ENCODE measurements around the gene PABPC1L.

The PABPC1L gene

GRCh38 chr20:44897133-44897532, 12.7 kb upstream of the PABPC1L start:
- H3K27ac ChIP-seq (ENCODE audit: insufficient read depth, low read length, poor library complexity, severe bottlenecking) = no peak overlapping the region
- no peak overlapping the region for H3K4me3 ChIP-seq (ENCODE audit: insufficient read depth, low read depth, low read length, poor library complexity, severe bottlenecking)
- peaks cover 34% of the 10 kb centered on the region for H3K4me1 ChIP-seq (ENCODE audit: control insufficient read depth, insufficient read depth, low read length, poor library complexity, severe bottlenecking)
- H3K36me3 ChIP-seq (ENCODE audit: control insufficient read depth, insufficient read depth, low read length) = peaks cover 13% of the 10 kb centered on the region
- no peaks in the 10 kb centered on the region for H3K9me3 ChIP-seq (ENCODE audit: control insufficient read depth, low read length)
- DNase-seq = no peak
- no peaks in the 10 kb centered on the region for H3K27me3 ChIP-seq (replicated peaks; ENCODE audit: control insufficient read depth, insufficient read depth, low read length, poor library complexity, severe bottlenecking)

GRCh38 chr20:44900231-44900854, 9.5 kb upstream of the PABPC1L start:
- Histone ChIP-seq H3K4me1 (ENCODE audit: control insufficient read depth, insufficient read depth, low read length, poor library complexity, severe bottlenecking) (peaks cover 24% of the 10 kb centered on the region), H3K9me3 (ENCODE audit: control insufficient read depth, low read length) (no peaks in the 10 kb centered on the region), H3K27me3 (replicated peaks; ENCODE audit: control insufficient read depth, insufficient read depth, low read length, poor library complexity, severe bottlenecking) (no peaks in the 10 kb centered on the region), H3K4me3 (ENCODE audit: insufficient read depth, low read depth, low read length, poor library complexity, severe bottlenecking) (no peak overlapping the region), H3K27ac (ENCODE audit: insufficient read depth, low read length, poor library complexity, severe bottlenecking) (no peak overlapping the region), H3K36me3 (ENCODE audit: control insufficient read depth, insufficient read depth, low read length) (peaks cover 44% of the 10 kb centered on the region)
- no peak for DNase-seq

GRCh38 chr20:44901974-44902373, 7.9 kb upstream of the PABPC1L start:
- Histone ChIP-seq H3K36me3 (ENCODE audit: control insufficient read depth, insufficient read depth, low read length) (peaks cover 60% of the 10 kb centered on the region), H3K27ac (ENCODE audit: insufficient read depth, low read length, poor library complexity, severe bottlenecking) (no peak overlapping the region), H3K4me3 (ENCODE audit: insufficient read depth, low read depth, low read length, poor library complexity, severe bottlenecking) (no peak overlapping the region), H3K4me1 (ENCODE audit: control insufficient read depth, insufficient read depth, low read length, poor library complexity, severe bottlenecking) (peaks cover 9% of the 10 kb centered on the region), H3K9me3 (ENCODE audit: control insufficient read depth, low read length) (no peaks in the 10 kb centered on the region), H3K27me3 (replicated peaks; ENCODE audit: control insufficient read depth, insufficient read depth, low read length, poor library complexity, severe bottlenecking) (no peaks in the 10 kb centered on the region)
- no peak for DNase-seq

- peaks cover 66% of the 10 kb centered on the region for H3K36me3 ChIP-seq (ENCODE audit: control insufficient read depth, insufficient read depth, low read length)
- no peaks in the 10 kb centered on the region for H3K9me3 ChIP-seq (ENCODE audit: control insufficient read depth, low read length)
- H3K27me3 ChIP-seq (replicated peaks; ENCODE audit: control insufficient read depth, insufficient read depth, low read length, poor library complexity, severe bottlenecking) = no peaks in the 10 kb centered on the region
- H3K27ac ChIP-seq (ENCODE audit: insufficient read depth, low read length, poor library complexity, severe bottlenecking) = no peak overlapping the region
- H3K4me1 ChIP-seq (ENCODE audit: control insufficient read depth, insufficient read depth, low read length, poor library complexity, severe bottlenecking) = peaks cover 3% of the 10 kb centered on the region
- DNase-seq = no peak
- no peak overlapping the region for H3K4me3 ChIP-seq (ENCODE audit: insufficient read depth, low read depth, low read length, poor library complexity, severe bottlenecking)
Observed at GRCh38 chr20:44904377-44904776, 5.5 kb upstream of the PABPC1L start.

GRCh38 chr20:44908987-44909871, 631 bp upstream of the PABPC1L start:
- Histone ChIP-seq H3K27ac (ENCODE audit: insufficient read depth, low read length, poor library complexity, severe bottlenecking) (no peak overlapping the region), H3K27me3 (replicated peaks; ENCODE audit: control insufficient read depth, insufficient read depth, low read length, poor library complexity, severe bottlenecking) (no peaks in the 10 kb centered on the region), H3K9me3 (ENCODE audit: control insufficient read depth, low read length) (no peaks in the 10 kb centered on the region), H3K36me3 (ENCODE audit: control insufficient read depth, insufficient read depth, low read length) (peaks cover 33% of the 10 kb centered on the region), H3K4me1 (ENCODE audit: control insufficient read depth, insufficient read depth, low read length, poor library complexity, severe bottlenecking) (peaks cover 10% of the 10 kb centered on the region), H3K4me3 (ENCODE audit: insufficient read depth, low read depth, low read length, poor library complexity, severe bottlenecking) (peak overlapping the region; percentile 65)
- DNase-seq = no peak

GRCh38 chr20:44910690-44911262, 916 bp downstream of the PABPC1L start:
- H3K4me3 ChIP-seq (ENCODE audit: insufficient read depth, low read depth, low read length, poor library complexity, severe bottlenecking) = peak overlapping the region; percentile 65
- H3K36me3 ChIP-seq (ENCODE audit: control insufficient read depth, insufficient read depth, low read length) = peaks cover 17% of the 10 kb centered on the region
- H3K27ac ChIP-seq (ENCODE audit: insufficient read depth, low read length, poor library complexity, severe bottlenecking) = no peak overlapping the region

GRCh38 chr20:44911264-44911921, 1.5 kb downstream of the PABPC1L start:
- no peaks in the 10 kb centered on the region for H3K27me3 ChIP-seq (replicated peaks; ENCODE audit: control insufficient read depth, insufficient read depth, low read length, poor library complexity, severe bottlenecking)
- H3K27ac ChIP-seq (ENCODE audit: insufficient read depth, low read length, poor library complexity, severe bottlenecking) = no peak overlapping the region
- H3K36me3 ChIP-seq (ENCODE audit: control insufficient read depth, insufficient read depth, low read length) = peaks cover 12% of the 10 kb centered on the region
- DNase-seq = peak in 2 of 3 donors; percentile 7 to 18
- H3K4me1 ChIP-seq (ENCODE audit: control insufficient read depth, insufficient read depth, low read length, poor library complexity, severe bottlenecking) = peaks cover 10% of the 10 kb centered on the region
- no peaks in the 10 kb centered on the region for H3K9me3 ChIP-seq (ENCODE audit: control insufficient read depth, low read length)
- H3K4me3 ChIP-seq (ENCODE audit: insufficient read depth, low read depth, low read length, poor library complexity, severe bottlenecking) = no peak overlapping the region

More at GRCh38 chr20:44910690-44911262, 916 bp downstream of the PABPC1L start:
- Histone ChIP-seq H3K9me3 (ENCODE audit: control insufficient read depth, low read length) (no peaks in the 10 kb centered on the region), H3K4me1 (ENCODE audit: control insufficient read depth, insufficient read depth, low read length, poor library complexity, severe bottlenecking) (peaks cover 10% of the 10 kb centered on the region), H3K27me3 (replicated peaks; ENCODE audit: control insufficient read depth, insufficient read depth, low read length, poor library complexity, severe bottlenecking) (no peaks in the 10 kb centered on the region)
- DNase-seq = no peak

GRCh38 chr20:44912189-44912588, 2.3 kb downstream of the PABPC1L start:
- no peaks in the 10 kb centered on the region for H3K27me3 ChIP-seq (replicated peaks; ENCODE audit: control insufficient read depth, insufficient read depth, low read length, poor library complexity, severe bottlenecking)
- H3K4me3 ChIP-seq (ENCODE audit: insufficient read depth, low read depth, low read length, poor library complexity, severe bottlenecking) = no peak overlapping the region
- no peak for DNase-seq
- peaks cover 10% of the 10 kb centered on the region for H3K4me1 ChIP-seq (ENCODE audit: control insufficient read depth, insufficient read depth, low read length, poor library complexity, severe bottlenecking)
- H3K27ac ChIP-seq (ENCODE audit: insufficient read depth, low read length, poor library complexity, severe bottlenecking) = no peak overlapping the region
- H3K9me3 ChIP-seq (ENCODE audit: control insufficient read depth, low read length) = no peaks in the 10 kb centered on the region
- H3K36me3 ChIP-seq (ENCODE audit: control insufficient read depth, insufficient read depth, low read length) = peaks cover 4% of the 10 kb centered on the region

- Histone ChIP-seq H3K4me1 (ENCODE audit: control insufficient read depth, insufficient read depth, low read length, poor library complexity, severe bottlenecking) (peaks cover 4% of the 10 kb centered on the region), H3K27me3 (replicated peaks; ENCODE audit: control insufficient read depth, insufficient read depth, low read length, poor library complexity, severe bottlenecking) (no peaks in the 10 kb centered on the region), H3K4me3 (ENCODE audit: insufficient read depth, low read depth, low read length, poor library complexity, severe bottlenecking) (no peak overlapping the region), H3K36me3 (ENCODE audit: control insufficient read depth, insufficient read depth, low read length) (no peaks in the 10 kb centered on the region), H3K9me3 (ENCODE audit: control insufficient read depth, low read length) (no peaks in the 10 kb centered on the region), H3K27ac (ENCODE audit: insufficient read depth, low read length, poor library complexity, severe bottlenecking) (no peak overlapping the region)
- DNase-seq = no peak
Observed at GRCh38 chr20:44914924-44915323, 5.1 kb downstream of the PABPC1L start.

All from effector memory CD4-positive, alpha-beta T cell (primary cell).